Erythroblast (primary cell): ENCODE results near the gene IPCEF1.

Source experiments
- GATA1 ChIP-seq: IDR thresholded peaks from 2 replicates; pipeline ENCODE4 v1.6.1; 2011; ENCODE audit warnings: low read depth, mild to moderate bottlenecking, control low read depth, low read length, moderate library complexity
- POLR2A ChIP-seq: IDR thresholded peaks from 2 replicates; pipeline ENCODE4 v1.6.1; 2011; ENCODE audit warnings: mild to moderate bottlenecking, low read length

- no peak for TF ChIP-seq POLR2A
- TF ChIP-seq GATA1, result no peak
Observed at GRCh38 chr6:154229786-154230185, 126.8 kb downstream of the IPCEF1 start.
